ENCODE results near the gene DCAF6.

Gene DCAF6

DNA sequence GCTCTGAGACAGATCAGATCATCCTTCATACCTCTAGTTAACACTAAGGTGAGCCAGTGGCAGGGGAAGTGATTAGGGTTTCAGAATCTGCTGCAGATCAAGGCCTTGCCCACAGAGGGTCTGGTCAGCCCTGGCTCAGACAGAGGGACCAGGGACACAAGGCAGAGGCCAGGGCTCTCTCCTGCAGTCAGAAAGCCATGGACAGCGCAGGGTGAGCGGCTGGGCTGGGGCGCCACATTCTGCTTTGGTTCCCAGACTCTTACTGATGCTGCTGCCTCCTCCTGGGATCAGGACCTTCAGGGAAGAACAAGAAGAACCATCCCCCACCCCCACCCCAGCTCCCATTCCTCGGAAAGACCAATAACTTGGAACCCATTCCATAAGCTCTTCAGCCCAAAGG lies 157.1 kb downstream of the DCAF6 start:
- Histone ChIP-seq H3K27ac (ENCODE audit: low read depth, low read length) (no peak overlapping the region), H3K4me1 (ENCODE audit: control insufficient read depth, insufficient read depth, low read length) (peaks cover 12% of the 10 kb centered on the region; the same call in 1 of the 2 replicates), H3K36me3 (ENCODE audit: control insufficient read depth, insufficient read depth, low read length) (0 out of 2 replicates have a peak, but pooled peaks cover 14% of the 10 kb centered on the region), H3K9me3 (ENCODE audit: control insufficient read depth, insufficient read depth, low read depth, low read length) (no peaks in the 10 kb centered on the region), H3K27me3 (ENCODE audit: control insufficient read depth, insufficient read depth, low read length) (no peaks in the 10 kb centered on the region), H3K4me3 (ENCODE audit: low read depth, low read length) (no peak overlapping the region), H3K9ac (ENCODE audit: low read length) (no peak overlapping the region)

DNA sequence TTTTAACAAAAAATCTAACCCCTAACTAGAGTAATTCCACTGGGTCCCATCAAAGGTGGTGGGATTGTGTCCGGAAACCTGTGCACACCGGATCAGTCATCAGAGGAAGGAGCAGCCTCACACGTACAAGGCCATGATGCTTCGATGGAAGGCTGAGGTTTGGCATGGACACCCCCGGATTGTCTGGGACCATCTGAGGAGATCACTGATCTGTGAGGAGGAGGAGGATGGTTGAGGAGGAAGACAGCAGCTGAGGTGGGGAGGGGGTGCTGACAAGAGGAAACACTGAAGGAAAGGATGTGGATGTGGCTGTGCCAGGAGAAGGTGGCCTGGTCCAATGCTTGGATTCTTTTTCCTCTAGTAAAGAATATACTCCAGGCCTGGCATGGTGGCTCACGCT lies 159.0 kb downstream of the DCAF6 start:
- Histone ChIP-seq H3K27me3 (ENCODE audit: control insufficient read depth, insufficient read depth, low read length) (no peaks in the 10 kb centered on the region), H3K9ac (ENCODE audit: low read length) (no peak overlapping the region), H3K27ac (ENCODE audit: low read depth, low read length) (no peak overlapping the region), H3K4me1 (ENCODE audit: control insufficient read depth, insufficient read depth, low read length) (peaks cover 12% of the 10 kb centered on the region; the same call in 1 of the 2 replicates), H3K4me3 (ENCODE audit: low read depth, low read length) (no peak overlapping the region), H3K9me3 (ENCODE audit: control insufficient read depth, insufficient read depth, low read depth, low read length) (no peaks in the 10 kb centered on the region), H3K36me3 (ENCODE audit: control insufficient read depth, insufficient read depth, low read length) (peaks cover 16% of the 10 kb centered on the region; the same call in 1 of the 2 replicates)

DNA sequence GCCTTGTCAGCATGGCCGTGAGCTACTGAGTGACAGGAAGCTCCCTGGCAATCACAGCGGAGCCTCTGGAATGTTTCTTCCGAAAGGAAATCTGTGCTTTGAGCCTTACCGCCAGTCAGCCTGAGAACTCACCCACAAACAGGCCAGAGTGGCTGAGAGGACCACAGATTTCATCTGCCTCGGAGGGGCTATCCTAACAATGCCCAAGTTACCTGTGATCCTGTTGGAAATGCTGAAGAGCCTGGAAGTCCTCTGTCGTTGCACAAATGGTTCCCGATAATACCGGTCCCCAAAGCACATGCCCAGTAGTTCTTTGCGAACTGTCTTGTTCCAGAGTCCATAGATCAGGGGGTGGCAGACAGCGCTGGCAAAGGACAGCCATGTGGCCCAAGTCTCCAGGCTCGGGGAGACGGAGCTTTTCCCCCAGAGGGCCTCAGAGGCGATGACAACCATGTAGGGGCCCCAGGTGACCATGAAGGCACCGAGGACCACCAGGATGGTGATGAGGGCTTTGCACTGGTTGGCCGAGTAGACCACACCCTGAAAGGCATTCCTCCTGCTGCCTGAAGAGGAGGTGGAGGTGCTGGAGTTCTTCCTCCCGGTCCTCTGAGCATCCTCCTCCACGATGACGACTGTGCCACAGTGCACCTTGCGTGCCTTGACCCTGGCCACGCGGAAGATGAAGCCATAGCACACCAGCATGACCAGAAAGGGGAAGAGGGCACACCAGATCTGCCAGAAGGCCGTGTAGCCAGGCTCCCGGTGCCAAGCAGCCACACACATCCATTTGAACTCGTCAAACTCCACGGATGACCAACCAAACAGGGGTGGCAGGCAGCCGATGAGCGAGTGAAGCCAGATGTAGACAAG lies 160.0 kb downstream of the DCAF6 start:
- Histone ChIP-seq H3K4me1 (ENCODE audit: control insufficient read depth, insufficient read depth, low read length) (peaks cover 12% of the 10 kb centered on the region; the same call in 1 of the 2 replicates), H3K27me3 (ENCODE audit: control insufficient read depth, insufficient read depth, low read length) (no peaks in the 10 kb centered on the region), H3K36me3 (ENCODE audit: control insufficient read depth, insufficient read depth, low read length) (peaks cover 16% of the 10 kb centered on the region; the same call in 1 of the 2 replicates), H3K9me3 (ENCODE audit: control insufficient read depth, insufficient read depth, low read depth, low read length) (no peaks in the 10 kb centered on the region), H3K9ac (ENCODE audit: low read length) (no peak overlapping the region), H3K4me3 (ENCODE audit: low read depth, low read length) (no peak overlapping the region), H3K27ac (ENCODE audit: low read depth, low read length) (no peak overlapping the region)

DNA sequence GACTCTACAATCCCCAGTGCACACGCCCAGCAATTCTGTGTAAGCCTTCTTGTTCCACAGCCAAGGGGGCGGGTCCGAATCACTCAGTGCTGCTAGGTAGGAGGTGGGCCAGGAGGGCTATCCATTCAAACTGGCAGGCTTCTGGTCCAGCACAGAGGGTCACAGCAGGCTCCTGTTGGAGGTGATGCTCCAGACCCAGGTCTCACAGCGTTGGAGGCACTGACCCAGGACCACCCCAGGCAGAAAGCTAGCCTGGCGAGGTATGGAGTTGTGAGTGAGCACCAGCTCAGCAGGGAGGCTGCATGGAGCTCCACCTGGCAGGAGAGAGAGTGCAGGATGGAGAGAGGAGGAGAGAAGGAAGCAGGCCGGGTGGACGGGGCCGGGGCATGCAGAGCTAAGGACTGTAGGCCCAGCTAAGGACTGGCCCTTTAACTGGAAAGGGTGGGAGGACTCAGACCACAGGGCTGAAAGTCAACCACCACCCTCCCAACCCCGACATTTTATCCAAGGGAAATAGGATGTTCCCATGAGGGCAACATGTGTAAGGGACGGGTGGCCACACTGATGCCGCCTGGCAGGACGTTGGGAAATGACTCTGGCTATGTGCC lies 161.5 kb downstream of the DCAF6 start:
- no peaks in the 10 kb centered on the region for H3K4me1 ChIP-seq (ENCODE audit: control insufficient read depth, insufficient read depth, low read length)
- no peaks in the 10 kb centered on the region for H3K9me3 ChIP-seq (ENCODE audit: control insufficient read depth, insufficient read depth, low read depth, low read length)
- H3K36me3 ChIP-seq (ENCODE audit: control insufficient read depth, insufficient read depth, low read length): peaks cover 16% of the 10 kb centered on the region; the same call in 1 of the 2 replicates
- H3K9ac ChIP-seq (ENCODE audit: low read length): no peak overlapping the region
- H3K27ac ChIP-seq (ENCODE audit: low read depth, low read length): no peak overlapping the region
- H3K27me3 ChIP-seq (ENCODE audit: control insufficient read depth, insufficient read depth, low read length): no peaks in the 10 kb centered on the region
- H3K4me3 ChIP-seq (ENCODE audit: low read depth, low read length): no peak overlapping the region

DNA sequence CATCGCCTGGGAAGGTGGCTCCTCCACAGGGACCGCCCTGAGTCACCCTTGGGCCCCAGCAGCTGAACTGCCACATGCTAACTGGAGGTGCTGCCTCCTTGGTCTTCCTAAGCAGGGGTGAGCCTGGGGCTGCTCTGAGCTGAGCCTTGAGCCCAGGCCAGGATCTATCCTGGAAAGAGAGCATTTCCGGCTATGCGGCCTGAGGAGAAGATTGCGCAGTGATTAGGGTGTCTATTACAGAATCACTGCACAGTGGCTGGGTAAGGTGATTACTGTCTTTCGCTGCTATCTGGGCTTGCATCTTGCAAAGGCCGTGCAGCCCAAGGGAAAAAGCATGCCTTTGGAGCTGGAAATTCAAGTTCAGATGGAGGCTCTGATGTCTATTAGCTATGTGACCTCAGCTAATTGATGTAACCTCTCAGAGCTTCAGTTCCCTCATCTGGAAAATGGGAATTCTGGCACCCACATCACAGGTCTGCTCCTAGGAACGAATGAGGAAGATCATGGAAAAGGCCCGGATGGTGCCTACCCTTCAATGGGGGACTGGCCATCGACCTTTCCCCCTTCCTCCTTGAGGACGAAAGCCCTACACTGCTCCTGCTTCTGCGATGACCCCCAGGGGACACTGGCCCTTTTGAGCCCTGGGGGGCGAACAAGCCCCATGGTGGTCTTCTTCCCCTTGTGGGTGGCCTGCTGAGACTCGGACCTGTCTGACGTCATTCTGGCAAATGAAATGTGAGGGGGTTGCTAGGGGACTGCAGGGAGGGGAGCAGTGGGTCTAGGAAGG lies 162.2 kb downstream of the DCAF6 start:
- H3K9ac ChIP-seq (ENCODE audit: low read length): no peak overlapping the region
- H3K27me3 ChIP-seq (ENCODE audit: control insufficient read depth, insufficient read depth, low read length): no peaks in the 10 kb centered on the region
- no peak overlapping the region for H3K4me3 ChIP-seq (ENCODE audit: low read depth, low read length)
- no peaks in the 10 kb centered on the region for H3K9me3 ChIP-seq (ENCODE audit: control insufficient read depth, insufficient read depth, low read depth, low read length)
- peaks cover 16% of the 10 kb centered on the region; the same call in 1 of the 2 replicates for H3K36me3 ChIP-seq (ENCODE audit: control insufficient read depth, insufficient read depth, low read length)
- no peaks in the 10 kb centered on the region for H3K4me1 ChIP-seq (ENCODE audit: control insufficient read depth, insufficient read depth, low read length)
- H3K27ac ChIP-seq (ENCODE audit: low read depth, low read length): no peak overlapping the region

DNA sequence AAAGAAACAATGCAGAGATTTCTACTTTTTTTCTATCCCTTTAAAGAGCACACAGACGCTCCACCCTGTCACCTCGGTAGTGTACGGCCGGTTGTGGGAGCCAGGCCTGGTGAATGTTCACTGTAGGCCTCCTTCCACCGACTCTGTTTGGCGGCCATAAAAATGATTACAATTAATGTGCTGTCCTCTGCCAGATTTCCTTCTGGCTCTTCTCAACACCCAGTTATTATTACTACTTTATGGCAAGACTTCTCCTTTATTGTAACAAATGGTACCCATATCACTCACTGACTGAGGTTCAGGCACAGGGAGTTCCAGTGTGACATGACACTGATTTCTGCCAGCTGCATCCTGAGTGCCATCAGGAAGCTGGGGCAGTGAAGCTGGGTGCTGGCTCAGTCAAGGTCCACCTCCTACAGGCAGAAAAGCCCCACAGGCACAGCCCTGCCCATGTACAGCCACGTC lies 162.9 kb downstream of the DCAF6 start:
- Histone ChIP-seq H3K4me3 (ENCODE audit: low read depth, low read length) (no peak overlapping the region), H3K36me3 (ENCODE audit: control insufficient read depth, insufficient read depth, low read length) (peaks cover 18% of the 10 kb centered on the region), H3K9ac (ENCODE audit: low read length) (no peak overlapping the region), H3K27ac (ENCODE audit: low read depth, low read length) (no peak overlapping the region), H3K4me1 (ENCODE audit: control insufficient read depth, insufficient read depth, low read length) (no peaks in the 10 kb centered on the region), H3K9me3 (ENCODE audit: control insufficient read depth, insufficient read depth, low read depth, low read length) (no peaks in the 10 kb centered on the region), H3K27me3 (ENCODE audit: control insufficient read depth, insufficient read depth, low read length) (no peaks in the 10 kb centered on the region)

DNA sequence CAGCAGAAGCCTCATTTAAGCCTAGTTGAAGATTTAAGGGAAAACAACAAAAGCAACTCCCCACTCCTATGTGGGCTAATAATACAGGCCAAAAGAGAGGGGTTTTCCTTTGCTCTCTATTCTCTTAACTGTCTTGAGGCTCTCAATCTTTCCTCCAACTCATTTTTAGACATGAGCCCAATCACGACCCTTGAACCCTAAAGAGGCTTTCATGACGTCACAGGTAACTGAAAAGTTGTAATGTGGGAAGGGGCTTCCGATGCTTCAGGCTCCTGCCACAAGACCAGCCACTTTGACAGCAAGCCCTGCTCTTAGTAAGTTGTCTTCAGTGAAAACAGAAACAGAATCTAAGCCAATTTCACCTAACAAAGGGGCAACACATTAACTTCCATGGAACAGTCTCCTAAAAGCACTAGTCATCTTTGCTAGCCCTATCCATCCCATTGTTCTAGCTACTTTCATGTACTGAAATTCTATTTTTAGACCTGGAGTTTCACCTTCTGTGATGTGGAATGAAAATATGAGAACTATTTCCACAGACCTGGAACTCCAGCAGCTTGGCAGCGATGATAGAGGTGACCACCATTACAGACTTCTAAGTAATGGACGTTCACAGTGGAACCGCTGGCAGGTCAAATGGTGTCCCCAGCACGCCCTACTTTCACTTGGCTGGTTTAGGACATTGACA lies 164.0 kb downstream of the DCAF6 start:
- Histone ChIP-seq H3K27ac (ENCODE audit: low read depth, low read length) (no peak overlapping the region), H3K4me3 (ENCODE audit: low read depth, low read length) (no peak overlapping the region), H3K4me1 (ENCODE audit: control insufficient read depth, insufficient read depth, low read length) (no peaks in the 10 kb centered on the region), H3K36me3 (ENCODE audit: control insufficient read depth, insufficient read depth, low read length) (peaks cover 22% of the 10 kb centered on the region), H3K27me3 (ENCODE audit: control insufficient read depth, insufficient read depth, low read length) (no peaks in the 10 kb centered on the region), H3K9ac (ENCODE audit: low read length) (no peak overlapping the region), H3K9me3 (ENCODE audit: control insufficient read depth, insufficient read depth, low read depth, low read length) (no peaks in the 10 kb centered on the region)

DNA sequence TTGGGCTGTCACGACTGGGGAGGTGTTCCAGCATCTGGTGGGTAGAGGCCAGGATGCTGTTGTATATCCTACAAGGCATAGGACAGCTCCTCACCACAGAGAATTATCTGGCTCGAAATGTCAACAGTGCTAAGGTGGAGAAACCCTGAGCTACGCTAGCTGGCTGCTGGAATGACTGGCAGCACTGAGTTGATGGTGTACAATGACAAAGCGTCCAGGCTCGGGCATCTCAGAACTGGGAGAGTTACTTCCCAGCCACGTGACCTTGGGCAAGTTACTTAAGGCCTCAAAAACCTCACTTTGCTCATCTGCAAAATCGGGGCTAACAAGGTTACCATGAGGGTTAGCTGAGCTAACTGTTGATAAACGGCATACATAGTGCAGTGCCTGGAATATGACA lies 164.9 kb downstream of the DCAF6 start:
- H3K36me3 ChIP-seq (ENCODE audit: control insufficient read depth, insufficient read depth, low read length): peaks cover 19% of the 10 kb centered on the region
- no peak overlapping the region for H3K4me3 ChIP-seq (ENCODE audit: low read depth, low read length)
- no peak overlapping the region for H3K9ac ChIP-seq (ENCODE audit: low read length)
- H3K27ac ChIP-seq (ENCODE audit: low read depth, low read length): no peak overlapping the region
- H3K27me3 ChIP-seq (ENCODE audit: control insufficient read depth, insufficient read depth, low read length): no peaks in the 10 kb centered on the region
- peaks cover 5% of the 10 kb centered on the region; the same call in 1 of the 2 replicates for H3K4me1 ChIP-seq (ENCODE audit: control insufficient read depth, insufficient read depth, low read length)
- no peaks in the 10 kb centered on the region for H3K9me3 ChIP-seq (ENCODE audit: control insufficient read depth, insufficient read depth, low read depth, low read length)

DNA sequence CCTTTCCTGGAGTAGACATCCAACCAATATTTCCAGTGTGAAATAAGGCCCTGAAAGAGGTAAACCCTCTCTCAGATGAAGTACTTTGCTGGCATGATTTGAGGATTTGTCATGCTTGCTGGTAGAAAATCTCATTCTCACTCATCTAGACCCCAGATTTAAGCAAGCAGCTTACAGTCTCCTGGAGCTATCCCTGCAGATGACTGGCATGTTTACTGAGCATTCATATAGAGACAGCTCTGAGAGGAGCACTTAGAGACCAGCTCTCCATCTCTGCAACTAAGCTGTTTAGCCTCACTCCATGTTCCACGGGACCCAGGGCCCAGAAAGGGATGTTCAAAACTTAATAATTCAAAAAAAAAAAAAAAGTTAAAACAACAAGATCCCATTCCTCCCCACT lies 166.0 kb downstream of the DCAF6 start:
- no peaks in the 10 kb centered on the region for H3K27me3 ChIP-seq (ENCODE audit: control insufficient read depth, insufficient read depth, low read length)
- H3K36me3 ChIP-seq (ENCODE audit: control insufficient read depth, insufficient read depth, low read length): peaks cover 14% of the 10 kb centered on the region
- no peak overlapping the region for H3K4me3 ChIP-seq (ENCODE audit: low read depth, low read length)
- H3K9ac ChIP-seq (ENCODE audit: low read length): no peak overlapping the region
- H3K27ac ChIP-seq (ENCODE audit: low read depth, low read length): no peak overlapping the region
- peaks cover 6% of the 10 kb centered on the region; the same call in 1 of the 2 replicates for H3K4me1 ChIP-seq (ENCODE audit: control insufficient read depth, insufficient read depth, low read length)
- no peaks in the 10 kb centered on the region for H3K9me3 ChIP-seq (ENCODE audit: control insufficient read depth, insufficient read depth, low read depth, low read length)

DNA sequence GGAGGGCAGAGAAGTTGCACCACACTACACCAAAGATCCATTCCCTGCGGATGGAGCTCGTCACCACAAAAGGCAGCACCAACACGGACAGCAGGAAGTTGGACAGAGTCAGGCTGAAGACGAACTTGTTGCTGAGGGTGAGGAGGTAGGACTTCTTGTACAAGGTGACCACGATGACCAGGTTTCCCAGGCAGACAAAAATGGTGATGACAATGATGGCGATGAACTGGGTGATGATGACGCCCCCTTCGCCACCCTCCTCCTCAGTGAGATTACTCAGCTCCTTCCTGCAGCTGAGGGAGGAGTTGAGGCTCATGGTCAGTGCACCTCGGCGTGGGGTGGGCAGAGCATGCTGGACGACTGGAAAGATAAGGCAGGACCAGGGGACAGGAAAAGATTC lies 168.1 kb downstream of the DCAF6 start:
- no peak overlapping the region for H3K4me3 ChIP-seq (ENCODE audit: low read depth, low read length)
- H3K4me1 ChIP-seq (ENCODE audit: control insufficient read depth, insufficient read depth, low read length): peaks cover 6% of the 10 kb centered on the region; the same call in 1 of the 2 replicates
- H3K27me3 ChIP-seq (ENCODE audit: control insufficient read depth, insufficient read depth, low read length): no peaks in the 10 kb centered on the region
- no peaks in the 10 kb centered on the region for H3K9me3 ChIP-seq (ENCODE audit: control insufficient read depth, insufficient read depth, low read depth, low read length)
- no peak overlapping the region for H3K27ac ChIP-seq (ENCODE audit: low read depth, low read length)
- peaks cover 7% of the 10 kb centered on the region for H3K36me3 ChIP-seq (ENCODE audit: control insufficient read depth, insufficient read depth, low read length)
- no peak overlapping the region for H3K9ac ChIP-seq (ENCODE audit: low read length)
